Naive thymus-derived CD8-positive, alpha-beta T cell (primary cell): ENCODE results near the gene PARK7. TPM values are rescaled to one million over a fixed set of nuclear protein-coding genes. Genes with fewer than 3 reads are reported as not detected.

Experiments used
- ATAC-seq, 2 donors: fragments of 150-1000 bp; cut with Tn5 transposase in 1 of 2; sonication (Bioruptor Pico), chemical (Tn5 transposase) in 1 of 2; 1 replicate in 1 of 2; 2 replicates in 1 of 2; pipeline ENCODE4 v1.10.0; 2021; ENCODE audit warnings: mild to moderate bottlenecking in 2 of 2, moderate library complexity in 2 of 2
- POLR2A ChIA-PET: fragments of 350-600 bp; sonication (Branson Sonifier 250); formaldehyde crosslinking; loops from one replicate; lab custom pipeline; 2021; ENCODE audit warnings: antibody characterized with exemption; lab: Charles Lee
- DNase-seq, 10 donors: peaks; one replicate each; pipeline versions ENCODE4 v3.0.0 to v3.0.0-alpha.2; 2020 to 2022
- H3K27ac Mint-ChIP-seq, 10 donors: one replicate each; pipeline ENCODE4 v1.8.0; 2020 to 2022; ENCODE audit warnings: mild to moderate bottlenecking in 10 of 10, mixed read lengths in 10 of 10, moderate library complexity in 4 of 10, inconsistent platforms in 1 of 10
- H3K27me3 Mint-ChIP-seq, 5 donors: one replicate each; pipeline ENCODE4 v1.8.0; 2021 to 2022; ENCODE audit warnings: mixed read lengths in 5 of 5
- H3K36me3 Mint-ChIP-seq, 3 donors: one replicate each; pipeline ENCODE4 v1.8.0; 2020 to 2022; ENCODE audit warnings: mixed read lengths in 3 of 3, mild to moderate bottlenecking in 2 of 3, inconsistent platforms in 1 of 3
- H3K4me1 Mint-ChIP-seq, 4 donors: one replicate each; pipeline ENCODE4 v1.8.0; 2021 to 2022; ENCODE audit warnings: mixed read lengths in 4 of 4
- H3K4me3 Mint-ChIP-seq, 10 donors: one replicate each; pipeline ENCODE4 v1.8.0; 2020 to 2022; ENCODE audit warnings: mild to moderate bottlenecking in 10 of 10, mixed read lengths in 10 of 10, moderate library complexity in 6 of 10, inconsistent platforms in 1 of 10
- H3K9me3 Mint-ChIP-seq, 9 donors: one replicate each; pipeline ENCODE4 v1.8.0; 2020 to 2022; ENCODE audit warnings: mixed read lengths in 9 of 9, mild to moderate bottlenecking in 3 of 9, inconsistent platforms in 1 of 9, moderate library complexity in 1 of 9
- polyA plus RNA-seq, 3 donors: library from polyadenylated mRNA; unstranded; fragments of 300-500 nt; fragmentation: Illumina TruSeq; gene quantifications; one replicate each; pipeline ENCODE4 v1.2.3, GENCODE V29; 2021
- total RNA-seq, 8 experiments: library from RNA in 2 of 8; stranded (reverse) in 2 of 8; gene quantifications; one replicate each; pipeline ENCODE4 v1.2.3 and lab custom pipeline; 2021 to 2026

PARK7 gene
- total and polyA plus RNA-seq, 5 experiments from 2014 or later: 110 to 348 (median 318) TPM

- DNase-seq: no peak
- H3K9me3 Mint-ChIP-seq: no peaks in the 10 kb centered on the region
- no peak for ATAC-seq
Observed at GRCh38 chr1:8032366-8032910, 70.9 kb downstream of the PARK7 start.

GRCh38 chr1:8033322-8033721 is 71.8 kb downstream of the PARK7 start:
- Mint-ChIP-seq H3K36me3 (no peaks in the 10 kb centered on the region), H3K4me3 (no peak overlapping the region), H3K9me3 (no peaks in the 10 kb centered on the region), H3K4me1 (no peaks in the 10 kb centered on the region), H3K27me3 (peaks cover 0 to 4% (median 0%) of the 10 kb centered on the region in 5 donors), H3K27ac (no peak overlapping the region)
- no peak for DNase-seq
- no peak for ATAC-seq
- POLR2A ChIA-PET: no interaction called here

More at GRCh38 chr1:8032366-8032910, 70.9 kb downstream of the PARK7 start:
- no peaks in the 10 kb centered on the region for H3K36me3 Mint-ChIP-seq
- H3K27ac Mint-ChIP-seq: no peak overlapping the region
- POLR2A ChIA-PET: no interaction called here
- H3K4me1 Mint-ChIP-seq: no peaks in the 10 kb centered on the region
- H3K4me3 Mint-ChIP-seq: no peak overlapping the region
- peaks cover 0 to 4% (median 0%) of the 10 kb centered on the region in 5 donors for H3K27me3 Mint-ChIP-seq

Other genes starting within 250 kb of the PARK7 start
- 10 to 100 TPM; 52.2 to 53.7 TPM for gene VAMP3, start 190.4 kb upstream of the PARK7 start, total RNA-seq
- 10 to 100 TPM; 30.4 to 32.4 (median 31.3) TPM for gene VAMP3, start 190.4 kb upstream of the PARK7 start, polyA plus RNA-seq
- 1 to 10 TPM; 5.5 to 5.7 TPM for gene PER3, start 177.4 kb upstream of the PARK7 start, total RNA-seq
- 1 to 10 TPM; 2.8 to 3.5 (median 3.3) TPM for gene PER3, start 177.4 kb upstream of the PARK7 start, polyA plus RNA-seq
- gene UTS2, start 108.6 kb upstream of the PARK7 start, total RNA-seq: not detected
- gene UTS2, start 108.6 kb upstream of the PARK7 start, polyA plus RNA-seq: 1 to 10 TPM in 1 of 3 donors, under 1 TPM in 1, not detected in 1; 0.33 to 2.2 TPM
- gene TNFRSF9, start 20.9 kb upstream of the PARK7 start, total RNA-seq: under 1 TPM; 0.05 to 0.25 TPM
- 1 to 10 TPM in 1 of 3 donors, under 1 TPM in 2; 0.15 to 5.1 (median 0.24) TPM for gene TNFRSF9, start 20.9 kb upstream of the PARK7 start, polyA plus RNA-seq
- gene ERRFI1, start 64.6 kb downstream of the PARK7 start, total RNA-seq: 1 to 10 TPM; 1.0 to 2.1 TPM
- gene ERRFI1, start 64.6 kb downstream of the PARK7 start, polyA plus RNA-seq: under 1 TPM in 2 of 3 donors, not detected in 1; 0.28 to 0.42 TPM